ENCODE data around the gene ILF2.
A peak's percentile ranks its signal among the peaks of the same experiment; 100 is the strongest.

ILF2 gene

GRCh38 chr1:153662269-153662668 lies 8.5 kb downstream of the ILF2 start:
- TF ChIP-seq, protein P1, sequence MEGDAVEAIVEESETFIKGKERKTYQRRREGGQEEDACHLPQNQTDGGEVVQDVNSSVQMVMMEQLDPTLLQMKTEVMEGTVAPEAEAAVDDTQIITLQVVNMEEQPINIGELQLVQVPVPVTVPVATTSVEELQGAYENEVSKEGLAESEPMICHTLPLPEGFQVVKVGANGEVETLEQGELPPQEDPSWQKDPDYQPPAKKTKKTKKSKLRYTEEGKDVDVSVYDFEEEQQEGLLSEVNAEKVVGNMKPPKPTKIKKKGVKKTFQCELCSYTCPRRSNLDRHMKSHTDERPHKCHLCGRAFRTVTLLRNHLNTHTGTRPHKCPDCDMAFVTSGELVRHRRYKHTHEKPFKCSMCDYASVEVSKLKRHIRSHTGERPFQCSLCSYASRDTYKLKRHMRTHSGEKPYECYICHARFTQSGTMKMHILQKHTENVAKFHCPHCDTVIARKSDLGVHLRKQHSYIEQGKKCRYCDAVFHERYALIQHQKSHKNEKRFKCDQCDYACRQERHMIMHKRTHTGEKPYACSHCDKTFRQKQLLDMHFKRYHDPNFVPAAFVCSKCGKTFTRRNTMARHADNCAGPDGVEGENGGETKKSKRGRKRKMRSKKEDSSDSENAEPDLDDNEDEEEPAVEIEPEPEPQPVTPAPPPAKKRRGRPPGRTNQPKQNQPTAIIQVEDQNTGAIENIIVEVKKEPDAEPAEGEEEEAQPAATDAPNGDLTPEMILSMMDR (IDR thresholded peaks at IDR 0.05; ENCODE audit: control extremely low read depth, extremely low read depth, low read depth, missing control alignments) = no peak
- POLR2A ChIA-PET = interaction anchor here (0.9 kb wide), 1 partner anchor 10 kb away, joined by 3 read pairs; no protein-coding TSS in a partner anchor
- CTCF ChIA-PET = interaction anchor here (1.0 kb wide), 1 partner anchor 10 kb away, joined by 3 read pairs; no protein-coding TSS in a partner anchor
- no peak for DNase-seq (ENCODE audit: extremely low spot score)

- ChIA-PET CTCF (no interaction called here), POLR2A (interaction anchor here (0.7 kb wide), 2 partner anchors 27 to 325 kb away, joined by 3 to 4 read pairs; partner anchors contain the start of genes CHTOP and RAB13)
- TF ChIP-seq, protein P1 (IDR thresholded peaks at IDR 0.05; ENCODE audit: control extremely low read depth, extremely low read depth, low read depth, missing control alignments) = no peak
Observed at GRCh38 chr1:153661111-153661708, 9.6 kb downstream of the ILF2 start.

DNA sequence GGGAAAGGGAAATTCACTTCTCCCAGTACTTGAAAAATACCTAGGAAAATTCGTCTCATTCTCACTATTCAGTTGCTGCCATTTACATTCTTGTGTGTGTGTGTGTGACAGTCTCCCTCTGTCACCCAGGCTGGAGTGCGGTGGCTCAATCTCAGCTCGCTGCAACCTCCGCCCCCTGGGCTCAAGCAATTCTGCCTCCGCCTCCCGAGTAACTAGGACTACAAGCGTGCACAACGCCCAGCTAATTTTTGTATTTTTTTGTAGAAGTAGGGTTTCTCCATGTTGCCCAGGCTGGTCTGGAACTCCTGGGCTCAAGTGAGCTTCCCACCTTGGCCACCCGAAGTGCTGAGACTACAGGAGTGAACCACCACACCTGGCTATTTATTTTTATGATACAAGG lies 11.1 kb downstream of the ILF2 start:
- DNase-seq (ENCODE audit: extremely low spot score) = no peak
- CTCF ChIA-PET = interaction anchor here (1.1 to 1.3 kb wide), 4 partner anchors 12 to 88 kb away, joined by 3 to 4 read pairs (median 3); no protein-coding TSS in a partner anchor

More at GRCh38 chr1:153661111-153661708, 9.6 kb downstream of the ILF2 start:
- DNase-seq (ENCODE audit: extremely low spot score) = no peak

GRCh38 chr1:153659175-153659534 lies 11.6 kb downstream of the ILF2 start:
- no peak for DNase-seq (ENCODE audit: extremely low spot score)
- CTCF ChIA-PET = interaction anchor here (1.0 to 1.3 kb wide), 6 partner anchors 8 to 87 kb away, joined by 3 to 4 read pairs (median 3); no protein-coding TSS in a partner anchor
- POLR2A ChIA-PET = interaction anchor here (1.5 to 1.9 kb wide), 2 partner anchors 11 to 25 kb away, joined by 4 to 7 read pairs; partner anchors contain the start of genes CHTOP and ILF2
- TF ChIP-seq, protein P1 (IDR thresholded peaks at IDR 0.05; ENCODE audit: control extremely low read depth, extremely low read depth, low read depth, missing control alignments) = no peak

More for the DNA sequence above, 11.1 kb downstream of the ILF2 start:
- TF ChIP-seq, protein P1 (IDR thresholded peaks at IDR 0.05; ENCODE audit: control extremely low read depth, extremely low read depth, low read depth, missing control alignments) = no peak
- POLR2A ChIA-PET = interaction anchor here (1.9 kb wide), 1 partner anchor 11 kb away, joined by 7 read pairs; the partner anchor contains the start of gene ILF2

DNA sequence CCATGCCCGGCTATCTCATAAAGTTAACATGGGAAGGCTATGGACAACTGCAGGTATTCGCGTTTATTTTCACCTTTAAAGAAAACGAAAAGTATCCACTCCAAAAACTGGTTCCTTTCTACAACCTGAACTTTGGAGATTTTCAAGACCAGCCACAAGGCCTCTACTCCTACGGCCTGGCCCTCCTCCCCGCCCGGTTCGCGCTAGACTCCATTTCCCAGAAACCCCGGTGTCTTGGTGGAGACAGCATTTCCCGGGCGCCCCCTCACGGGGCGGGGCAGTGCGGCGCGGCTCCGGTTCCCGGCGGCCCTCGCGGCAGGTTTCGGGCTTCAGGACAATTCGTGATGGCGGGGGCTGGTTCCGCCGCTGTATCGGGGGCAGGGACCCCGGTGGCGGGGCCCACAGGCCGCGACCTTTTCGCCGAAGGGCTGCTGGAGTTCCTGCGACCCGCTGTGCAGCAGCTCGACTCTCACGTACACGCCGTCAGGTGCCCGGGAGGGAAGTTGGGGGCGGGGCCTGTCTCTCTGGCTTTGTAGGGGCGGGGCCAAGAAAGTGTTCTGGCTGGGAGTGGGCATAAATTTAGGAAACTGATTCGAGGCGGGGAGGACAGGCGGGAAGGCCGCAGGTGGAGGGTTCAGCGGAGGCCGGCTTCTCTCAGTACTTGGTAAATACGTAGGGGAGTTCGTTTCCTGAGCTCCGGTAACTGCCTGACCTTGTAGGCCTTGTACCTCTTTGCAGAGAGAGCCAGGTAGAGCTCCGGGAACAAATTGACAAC lies 12.2 kb downstream of the ILF2 start, which contains the start of gene SNAPIN:
SNAPIN (plus strand) TSS at position 304 of the 775 bp plus-strand sequence; CDS start at position 345, 41 bp downstream.
- TF ChIP-seq, protein P1 (IDR thresholded peaks at IDR 0.05; ENCODE audit: control extremely low read depth, extremely low read depth, low read depth, missing control alignments) = no peak
- CTCF ChIA-PET = interaction anchor here (1.0 to 1.3 kb wide), 6 partner anchors 8 to 87 kb away, joined by 3 to 4 read pairs (median 3); no protein-coding TSS in a partner anchor
- POLR2A ChIA-PET = interaction anchor here (1.5 to 1.9 kb wide), 2 partner anchors 12 to 25 kb away, joined by 4 to 7 read pairs; partner anchors contain the start of genes CHTOP and ILF2
- DNase-seq (ENCODE audit: extremely low spot score) = peak; percentile 93

DNA sequence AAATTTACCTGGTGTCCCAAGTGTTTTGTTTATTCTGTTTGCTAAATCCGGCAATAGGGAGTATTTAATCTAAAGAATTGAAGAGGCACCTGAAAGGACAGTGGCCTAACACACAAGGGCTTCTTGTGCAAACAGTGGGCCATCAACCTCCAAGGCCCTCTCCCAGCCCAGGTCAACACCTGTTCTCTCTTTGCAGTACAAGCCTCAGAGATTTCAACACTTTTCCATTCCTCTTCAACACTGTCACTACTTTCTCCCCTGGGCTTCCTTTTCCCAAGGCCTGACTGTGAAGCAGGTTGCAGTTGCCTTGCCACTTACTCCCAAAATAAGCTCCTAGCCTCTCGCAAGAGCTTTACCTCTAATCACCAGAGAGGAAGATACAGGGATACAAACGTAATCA lies 15.5 kb downstream of the ILF2 start:
- DNase-seq (ENCODE audit: extremely low spot score) = no peak
- TF ChIP-seq, protein P1 (IDR thresholded peaks at IDR 0.05; ENCODE audit: control extremely low read depth, extremely low read depth, low read depth, missing control alignments) = no peak
- CTCF ChIA-PET = interaction anchor here (0.9 kb wide), 1 partner anchor 21 kb away, joined by 4 read pairs; the partner anchor contains the start of gene CHTOP
- POLR2A ChIA-PET = no interaction called here

All from GM10248 (cell line).